KMS-11 (cell line): Measurements from ENCODE around the gene ITPKB.

Experiments
- H2AFZ ChIP-seq: fragments of 200-600 bp; sonication (generic); 2 replicates; pipeline ENCODE4 v1.6.1; 2016; ENCODE audit warnings: antibody characterized with exemption, mixed run types, low read depth
- H3K27ac ChIP-seq: fragments of 200-600 bp; sonication (generic); 2 replicates; pipeline ENCODE4 v1.6.1; 2016; ENCODE audit warnings: mild to moderate bottlenecking, mixed run types
- H3K27me3 ChIP-seq: fragments of 200-600 bp; sonication (generic); 2 replicates; pipeline ENCODE4 v1.6.1; 2017; ENCODE audit warnings: mild to moderate bottlenecking, low read depth, mixed run types, moderate library complexity; ENCODE audit not compliant: insufficient read depth
- H3K36me3 ChIP-seq: fragments of 200-600 bp; sonication (generic); 2 replicates; pipeline ENCODE4 v1.6.1; 2017; ENCODE audit warnings: mild to moderate bottlenecking, mixed run types; ENCODE audit not compliant: insufficient read depth
- H3K4me1 ChIP-seq: fragments of 200-600 bp; sonication (generic); 2 replicates; pipeline ENCODE4 v1.6.1; 2016; ENCODE audit warnings: mild to moderate bottlenecking, low read depth, mixed run types; ENCODE audit not compliant: poor library complexity, severe bottlenecking
- H3K4me2 ChIP-seq: fragments of 200-600 bp; sonication (generic); 2 replicates; pipeline ENCODE4 v1.7.0; 2016; ENCODE audit warnings: mild to moderate bottlenecking, mixed run types
- H3K4me3 ChIP-seq: fragments of 200-600 bp; sonication (generic); IDR thresholded peaks from 2 replicates; pipeline ENCODE4 v1.6.1; 2017; ENCODE audit warnings: low read depth, low read length, mixed read lengths; ENCODE audit not compliant: insufficient read depth
- H3K79me2 ChIP-seq: fragments of 200-600 bp; sonication (generic); 2 replicates; pipeline ENCODE4 v1.6.1; 2016; ENCODE audit warnings: low read depth, mixed run types; ENCODE audit not compliant: insufficient read depth
- H3K9ac ChIP-seq: fragments of 200-600 bp; sonication (generic); 2 replicates; pipeline ENCODE4 v1.6.1; 2016; ENCODE audit warnings: mild to moderate bottlenecking, mixed run types
- H4K20me1 ChIP-seq: fragments of 200-600 bp; sonication (generic); 2 replicates; pipeline ENCODE4 v1.6.1; 2016; ENCODE audit warnings: mild to moderate bottlenecking, mixed run types; ENCODE audit not compliant: insufficient read depth
- TF ChIP-seq, protein P1 (sequence below): fragments of 200-600 bp; sonication (generic); conservative IDR thresholded peaks from 2 replicates; pipeline ENCODE4 v1.6.1; 2017; ENCODE audit warnings: low read depth, mild to moderate bottlenecking, antibody characterized with exemption, low read length, moderate library complexity, mixed read lengths

Gene ITPKB

DNA sequence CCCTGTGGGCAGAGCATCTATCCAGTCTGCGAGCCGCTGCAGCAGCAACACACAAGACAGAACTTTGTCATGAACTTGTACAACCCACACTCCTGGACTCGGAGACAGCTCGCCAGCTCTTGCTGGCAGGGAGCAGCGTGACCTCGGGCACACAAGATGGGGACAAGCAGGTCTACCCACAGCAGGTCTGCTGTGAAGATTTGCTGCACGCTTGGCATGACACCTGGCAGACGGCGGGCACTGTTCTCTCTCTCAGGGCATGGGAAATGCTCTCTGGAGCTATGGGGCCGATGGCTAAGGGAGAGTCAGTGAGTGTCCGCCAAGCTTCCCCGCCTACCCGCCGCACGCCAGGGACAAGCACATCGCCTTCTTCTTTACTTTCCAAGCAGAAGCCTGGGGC, 100.5 kb downstream of the ITPKB start:
- TF ChIP-seq, protein P1, sequence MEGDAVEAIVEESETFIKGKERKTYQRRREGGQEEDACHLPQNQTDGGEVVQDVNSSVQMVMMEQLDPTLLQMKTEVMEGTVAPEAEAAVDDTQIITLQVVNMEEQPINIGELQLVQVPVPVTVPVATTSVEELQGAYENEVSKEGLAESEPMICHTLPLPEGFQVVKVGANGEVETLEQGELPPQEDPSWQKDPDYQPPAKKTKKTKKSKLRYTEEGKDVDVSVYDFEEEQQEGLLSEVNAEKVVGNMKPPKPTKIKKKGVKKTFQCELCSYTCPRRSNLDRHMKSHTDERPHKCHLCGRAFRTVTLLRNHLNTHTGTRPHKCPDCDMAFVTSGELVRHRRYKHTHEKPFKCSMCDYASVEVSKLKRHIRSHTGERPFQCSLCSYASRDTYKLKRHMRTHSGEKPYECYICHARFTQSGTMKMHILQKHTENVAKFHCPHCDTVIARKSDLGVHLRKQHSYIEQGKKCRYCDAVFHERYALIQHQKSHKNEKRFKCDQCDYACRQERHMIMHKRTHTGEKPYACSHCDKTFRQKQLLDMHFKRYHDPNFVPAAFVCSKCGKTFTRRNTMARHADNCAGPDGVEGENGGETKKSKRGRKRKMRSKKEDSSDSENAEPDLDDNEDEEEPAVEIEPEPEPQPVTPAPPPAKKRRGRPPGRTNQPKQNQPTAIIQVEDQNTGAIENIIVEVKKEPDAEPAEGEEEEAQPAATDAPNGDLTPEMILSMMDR: no peak
- no peak overlapping the region for H2AFZ ChIP-seq
- H3K36me3 ChIP-seq: no peaks in the 10 kb centered on the region; the same call in 1 of the 2 replicates
- no peak overlapping the region for H3K9ac ChIP-seq
- no peak overlapping the region for H3K27ac ChIP-seq
- peaks cover 37% of the 10 kb centered on the region for H3K4me1 ChIP-seq
- H3K4me3 ChIP-seq: no peak overlapping the region
- H3K4me2 ChIP-seq: no peak overlapping the region
- no peaks in the 10 kb centered on the region for H3K27me3 ChIP-seq
- no peaks in the 10 kb centered on the region for H3K79me2 ChIP-seq
- H4K20me1 ChIP-seq: no peaks in the 10 kb centered on the region

DNA sequence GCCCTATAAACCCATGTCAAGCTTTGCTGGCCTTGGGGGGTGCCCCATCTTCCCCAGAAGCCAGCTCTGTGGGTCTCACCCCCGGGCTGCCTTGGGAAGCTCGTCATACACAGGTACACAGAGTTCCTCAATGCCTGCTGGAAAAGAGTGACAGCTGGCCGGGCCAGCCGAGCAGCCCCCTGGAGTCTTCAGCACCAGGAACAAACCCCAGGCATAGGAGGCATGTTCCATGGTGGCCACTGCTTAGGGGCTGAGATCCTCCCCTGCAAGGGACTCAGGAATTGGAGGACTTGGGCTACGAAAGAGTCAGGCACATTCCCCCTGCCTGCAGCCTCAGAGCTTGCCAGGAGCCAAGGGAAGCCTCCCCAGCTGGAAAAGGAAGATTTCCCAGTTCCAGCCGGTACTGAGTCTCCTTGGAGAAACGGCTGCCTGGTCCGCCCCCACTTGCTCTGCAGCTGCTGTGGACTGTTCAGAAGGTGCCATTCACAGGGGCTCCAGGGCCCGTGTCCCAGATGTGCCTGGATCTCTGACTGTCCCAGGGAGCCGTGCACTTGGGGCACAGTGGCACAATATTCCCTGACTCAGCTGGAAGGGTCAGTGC, 101.0 kb downstream of the ITPKB start:
- TF ChIP-seq, protein P1: no peak
- no peak overlapping the region for H3K9ac ChIP-seq
- no peak overlapping the region for H2AFZ ChIP-seq
- H3K4me1 ChIP-seq: peaks cover 35% of the 10 kb centered on the region
- no peak overlapping the region for H3K27ac ChIP-seq
- H3K79me2 ChIP-seq: no peaks in the 10 kb centered on the region
- no peak overlapping the region for H3K4me2 ChIP-seq
- H3K4me3 ChIP-seq: no peak overlapping the region
- no peaks in the 10 kb centered on the region; the same call in 1 of the 2 replicates for H3K36me3 ChIP-seq
- no peaks in the 10 kb centered on the region for H3K27me3 ChIP-seq
- no peaks in the 10 kb centered on the region for H4K20me1 ChIP-seq

DNA sequence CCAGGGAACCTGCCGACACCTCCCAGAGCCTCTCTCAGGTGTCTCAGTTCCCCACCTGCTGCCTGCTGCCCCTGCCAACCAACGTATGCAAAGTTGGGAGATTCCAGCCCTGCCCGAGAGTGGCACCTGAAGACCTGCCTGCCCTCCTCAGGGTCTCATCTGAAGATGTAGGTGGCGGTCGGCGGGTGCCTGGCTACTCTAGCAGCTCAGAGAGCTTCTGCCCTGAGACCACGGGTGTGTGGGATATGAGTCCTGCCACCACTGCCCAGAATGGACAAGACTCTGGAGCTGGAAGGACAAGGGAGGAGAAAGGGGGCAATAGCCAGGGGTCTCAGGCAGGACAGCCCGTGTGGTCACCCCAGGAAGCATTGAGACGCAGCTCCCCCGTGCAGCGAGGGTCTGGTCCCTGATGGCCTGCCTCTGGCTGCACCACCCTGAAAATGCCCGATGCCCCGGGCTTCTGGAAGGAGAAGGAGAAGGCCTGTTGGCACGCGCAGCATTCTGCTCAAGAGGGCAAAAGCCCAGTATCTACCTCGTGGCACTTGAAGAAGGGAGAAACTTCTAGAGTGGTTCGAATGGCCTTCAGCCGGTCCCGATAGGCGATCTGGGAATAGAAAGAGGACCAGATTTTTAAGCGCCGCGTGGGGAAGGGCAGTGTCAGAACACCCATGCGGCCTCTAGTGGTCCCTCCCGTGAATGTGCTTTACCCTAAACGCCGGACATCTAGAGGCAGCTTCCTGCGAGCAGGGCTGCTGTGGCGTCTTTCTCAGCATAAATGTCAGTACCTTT, 101.7 kb downstream of the ITPKB start:
- H3K79me2 ChIP-seq: no peaks in the 10 kb centered on the region
- peaks cover 32% of the 10 kb centered on the region for H3K4me1 ChIP-seq
- TF ChIP-seq, protein P1: no peak
- H2AFZ ChIP-seq: no peak overlapping the region
- H3K27ac ChIP-seq: no peak overlapping the region
- H3K4me2 ChIP-seq: no peak overlapping the region
- H3K9ac ChIP-seq: no peak overlapping the region
- H4K20me1 ChIP-seq: no peaks in the 10 kb centered on the region
- no peak overlapping the region for H3K4me3 ChIP-seq
- H3K27me3 ChIP-seq: no peaks in the 10 kb centered on the region
- no peaks in the 10 kb centered on the region; the same call in 1 of the 2 replicates for H3K36me3 ChIP-seq

DNA sequence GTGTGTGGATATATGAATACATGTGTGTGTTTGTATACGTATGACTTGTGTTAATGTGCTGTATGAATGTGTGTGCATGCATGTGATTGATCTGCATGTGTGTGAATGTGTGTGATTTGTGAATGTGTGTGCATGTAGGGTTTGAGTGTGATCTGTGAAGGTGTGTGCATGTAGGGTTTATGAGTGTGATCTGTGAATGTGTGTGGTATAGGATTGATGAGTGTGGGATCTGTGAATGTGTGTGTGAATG, 102.3 kb downstream of the ITPKB start:
- no peak overlapping the region for H3K9ac ChIP-seq
- TF ChIP-seq, protein P1: no peak
- no peak overlapping the region for H2AFZ ChIP-seq
- H3K4me1 ChIP-seq: peaks cover 32% of the 10 kb centered on the region
- no peaks in the 10 kb centered on the region; the same call in 1 of the 2 replicates for H3K36me3 ChIP-seq
- H3K4me2 ChIP-seq: no peak overlapping the region
- no peaks in the 10 kb centered on the region for H4K20me1 ChIP-seq
- no peaks in the 10 kb centered on the region for H3K79me2 ChIP-seq
- no peak overlapping the region for H3K4me3 ChIP-seq
- H3K27ac ChIP-seq: no peak overlapping the region
- no peaks in the 10 kb centered on the region for H3K27me3 ChIP-seq
